Hepatocyte (in vitro differentiated cells): ENCODE measurements around the gene PSMB8. TPM values are rescaled to one million over a fixed set of nuclear protein-coding genes. Genes with fewer than 3 reads are reported as not detected.

Source experiments
- DNase-seq: peaks from one replicate; pipeline ENCODE4 v3.0.0-alpha.2; 2016; ENCODE audit warnings: low spot score
- H2AFZ ChIP-seq: fragments of 200-600 bp; sonication (generic); 2 replicates; pipeline ENCODE4 v1.6.0; 2016; ENCODE audit warnings: antibody characterized with exemption, mild to moderate bottlenecking
- H3K27ac ChIP-seq: fragments of 200-600 bp; sonication (generic); 2 replicates; pipeline ENCODE4 v1.5.1; 2016; ENCODE audit warnings: mild to moderate bottlenecking
- H3K27me3 ChIP-seq: fragments of 200-600 bp; sonication (generic); 2 replicates; pipeline ENCODE4 v1.6.1; 2016
- H3K36me3 ChIP-seq: fragments of 200-600 bp; sonication (generic); replicated peaks from 2 replicates; pipeline ENCODE4 v1.5.1; 2016; ENCODE audit warnings: low read depth; ENCODE audit not compliant: insufficient read depth
- H3K4me1 ChIP-seq: fragments of 200-600 bp; sonication (generic); 2 replicates; pipeline ENCODE4 v1.5.1; 2016; ENCODE audit warnings: mild to moderate bottlenecking, moderate library complexity; ENCODE audit not compliant: insufficient read depth
- H3K4me2 ChIP-seq: fragments of 200-600 bp; sonication (generic); 2 replicates; pipeline ENCODE4 v1.6.0; 2016
- H3K4me3 ChIP-seq: fragments of 200-600 bp; sonication (generic); 2 replicates; pipeline ENCODE4 v1.5.1; 2016; ENCODE audit warnings: mild to moderate bottlenecking
- H3K79me2 ChIP-seq: fragments of 200-600 bp; sonication (generic); 2 replicates; pipeline ENCODE4 v1.6.0; 2017; ENCODE audit warnings: mild to moderate bottlenecking
- H3K9me2 ChIP-seq: fragments of 200-600 bp; sonication (generic); replicated peaks from 2 replicates; pipeline ENCODE4 v1.6.0; 2017; ENCODE audit warnings: mild to moderate bottlenecking; ENCODE audit not compliant: insufficient read depth
- H3K9me3 ChIP-seq: fragments of 200-600 bp; sonication (generic); 2 replicates; pipeline ENCODE4 v1.5.1; 2016; ENCODE audit warnings: low read depth, mild to moderate bottlenecking
- H4K20me1 ChIP-seq: fragments of 200-600 bp; sonication (generic); 2 replicates; pipeline ENCODE4 v1.6.0; 2016; ENCODE audit warnings: mild to moderate bottlenecking; ENCODE audit not compliant: insufficient read depth, poor library complexity, severe bottlenecking
- EZH2 ChIP-seq: fragments of 200-600 bp; sonication (generic); IDR thresholded peaks from 2 replicates; pipeline ENCODE4 v1.6.1; 2016; ENCODE audit warnings: antibody characterized with exemption, mild to moderate bottlenecking, borderline replicate concordance
- EZH2phosphoT487 ChIP-seq: fragments of 200-600 bp; sonication (generic); IDR thresholded peaks from one replicate; pipeline ENCODE4 v1.6.1; 2018; ENCODE audit warnings: antibody characterized with exemption, mild to moderate bottlenecking, low read depth, moderate library complexity; ENCODE audit not compliant: unreplicated experiment, severe bottlenecking
- WGBS: methylation state at CpG from one replicate; pipeline ENCODE4 v1.1.6; 2016; ENCODE audit warnings: low lambda C conversion rate; ENCODE audit errors: missing lambda C conversion rate; 5-methylcytosine and 5-hydroxymethylcytosine counted together
- polyA plus RNA-seq: library from polyadenylated mRNA; unstranded; fragments of >200 nt; fragmentation: Nextera tagmentation; extraction: Ambion mirVana; gene quantifications from 2 replicates; pipeline ENCODE4 v1.2.1, GENCODE V29; 2016
- total RNA-seq: library from RNA; depleted of rRNA; stranded (reverse); fragments of >200 nt; gene quantifications from 2 replicates; pipeline ENCODE4 v1.2.3, GENCODE V29; 2014
- TF ChIP-seq, protein P1 (sequence below): fragments of 200-600 bp; sonication (generic); IDR thresholded peaks from 2 replicates; pipeline ENCODE4 v1.5.1; 2016; ENCODE audit warnings: antibody characterized with exemption, mild to moderate bottlenecking; ENCODE audit not compliant: poor library complexity

The PSMB8 gene
- total and polyA plus RNA-seq, 2 experiments from 2014 or later, result 18.6 to 19.1 TPM

DNA sequence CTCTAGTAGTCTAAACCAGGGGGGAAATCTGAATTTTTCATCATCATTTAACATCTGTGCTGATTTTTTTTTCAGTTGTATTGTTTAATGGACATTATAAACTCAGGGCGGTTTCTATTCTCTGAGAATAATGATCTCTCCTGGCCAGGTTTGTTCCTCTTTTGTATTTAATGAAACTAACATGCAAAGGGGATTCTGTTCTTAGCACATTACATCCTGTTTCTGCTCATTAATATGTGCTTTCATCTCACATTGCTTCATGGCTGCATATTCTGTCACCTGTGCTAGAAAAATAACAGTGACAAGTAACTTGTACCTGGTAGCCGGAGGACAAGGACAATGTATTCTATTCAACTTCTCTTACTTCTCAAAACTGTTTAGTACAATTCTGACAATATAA is 27.9 kb downstream of the PSMB8 start:
- H3K36me3 ChIP-seq, result no peaks in the 10 kb centered on the region
- WGBS, result 100% methylated on average over 2 of the region's 2 CpGs
- H4K20me1 ChIP-seq, result no peaks in the 10 kb centered on the region
- H3K27ac ChIP-seq, result peak overlapping the region; percentile 69
- no peaks in the 10 kb centered on the region for H3K9me2 ChIP-seq
- no peak overlapping the region for H3K4me2 ChIP-seq
- no peak overlapping the region for H3K4me3 ChIP-seq
- no peak for TF ChIP-seq EZH2phosphoT487
- no peaks in the 10 kb centered on the region for H3K27me3 ChIP-seq
- no peak overlapping the region for H2AFZ ChIP-seq
- H3K4me1 ChIP-seq, result no peaks in the 10 kb centered on the region
- no peaks in the 10 kb centered on the region for H3K9me3 ChIP-seq
- no peak for DNase-seq
- H3K79me2 ChIP-seq, result no peaks in the 10 kb centered on the region

DNA sequence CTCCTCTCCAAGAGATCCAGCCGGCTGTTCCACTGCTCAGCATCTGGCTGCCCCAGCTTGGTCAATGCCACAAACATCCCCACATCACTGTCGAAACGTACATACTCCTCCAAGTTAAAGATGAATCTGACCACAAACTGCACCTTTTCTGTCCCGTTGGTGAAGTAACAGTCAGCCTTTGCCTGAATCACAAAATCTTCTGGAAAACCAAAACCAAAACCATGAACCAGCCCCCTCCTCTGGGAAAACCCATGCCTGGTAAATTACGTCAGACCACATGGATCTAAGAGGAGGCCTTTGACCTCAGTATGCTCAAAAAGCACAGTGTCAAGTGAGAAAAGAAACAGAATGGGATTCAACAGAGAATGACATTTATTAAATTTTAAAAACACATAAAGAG is 28.7 kb downstream of the PSMB8 start:
- TF ChIP-seq EZH2phosphoT487, result no peak
- TF ChIP-seq, protein P1, sequence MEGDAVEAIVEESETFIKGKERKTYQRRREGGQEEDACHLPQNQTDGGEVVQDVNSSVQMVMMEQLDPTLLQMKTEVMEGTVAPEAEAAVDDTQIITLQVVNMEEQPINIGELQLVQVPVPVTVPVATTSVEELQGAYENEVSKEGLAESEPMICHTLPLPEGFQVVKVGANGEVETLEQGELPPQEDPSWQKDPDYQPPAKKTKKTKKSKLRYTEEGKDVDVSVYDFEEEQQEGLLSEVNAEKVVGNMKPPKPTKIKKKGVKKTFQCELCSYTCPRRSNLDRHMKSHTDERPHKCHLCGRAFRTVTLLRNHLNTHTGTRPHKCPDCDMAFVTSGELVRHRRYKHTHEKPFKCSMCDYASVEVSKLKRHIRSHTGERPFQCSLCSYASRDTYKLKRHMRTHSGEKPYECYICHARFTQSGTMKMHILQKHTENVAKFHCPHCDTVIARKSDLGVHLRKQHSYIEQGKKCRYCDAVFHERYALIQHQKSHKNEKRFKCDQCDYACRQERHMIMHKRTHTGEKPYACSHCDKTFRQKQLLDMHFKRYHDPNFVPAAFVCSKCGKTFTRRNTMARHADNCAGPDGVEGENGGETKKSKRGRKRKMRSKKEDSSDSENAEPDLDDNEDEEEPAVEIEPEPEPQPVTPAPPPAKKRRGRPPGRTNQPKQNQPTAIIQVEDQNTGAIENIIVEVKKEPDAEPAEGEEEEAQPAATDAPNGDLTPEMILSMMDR, result no peak
- TF ChIP-seq EZH2, result no peak
- no peak overlapping the region for H3K4me2 ChIP-seq
- no peak overlapping the region for H3K27ac ChIP-seq
- no peak for DNase-seq
- no peaks in the 10 kb centered on the region for H3K27me3 ChIP-seq
- no peaks in the 10 kb centered on the region for H3K36me3 ChIP-seq
- H3K9me2 ChIP-seq, result no peaks in the 10 kb centered on the region
- H2AFZ ChIP-seq, result no peak overlapping the region
- H4K20me1 ChIP-seq, result no peaks in the 10 kb centered on the region
- no peak overlapping the region for H3K4me3 ChIP-seq
- no peaks in the 10 kb centered on the region for H3K4me1 ChIP-seq
- H3K9me3 ChIP-seq, result no peaks in the 10 kb centered on the region
- H3K79me2 ChIP-seq, result no peaks in the 10 kb centered on the region
- WGBS, result 88% methylated on average over 5 of the region's 5 CpGs

DNA sequence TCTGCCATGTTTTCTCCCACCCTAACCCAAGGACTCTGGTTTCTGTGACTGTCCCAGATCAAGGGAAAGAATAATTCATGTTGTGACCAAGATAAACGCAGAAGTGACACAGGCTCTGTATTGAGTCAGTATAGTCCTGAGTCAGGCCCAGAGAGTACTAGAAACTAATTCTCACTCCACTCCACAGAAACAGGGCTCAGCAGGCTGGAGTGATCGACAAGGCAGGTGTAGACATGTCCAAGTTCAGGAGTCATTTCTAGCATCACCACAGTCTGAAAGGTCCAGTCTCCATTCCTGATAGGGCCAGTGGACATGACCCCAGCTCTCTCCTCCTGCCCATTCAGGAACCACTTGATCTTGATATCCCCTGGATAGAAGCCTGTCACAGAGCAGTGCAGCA is 29.7 kb downstream of the PSMB8 start:
- no peaks in the 10 kb centered on the region for H4K20me1 ChIP-seq
- no peaks in the 10 kb centered on the region for H3K79me2 ChIP-seq
- H3K27me3 ChIP-seq, result no peaks in the 10 kb centered on the region
- H2AFZ ChIP-seq, result no peak overlapping the region
- no peak overlapping the region for H3K4me2 ChIP-seq
- no peak for DNase-seq
- no peaks in the 10 kb centered on the region for H3K36me3 ChIP-seq
- H3K4me1 ChIP-seq, result no peaks in the 10 kb centered on the region
- TF ChIP-seq, protein P1, result no peak
- no peak for TF ChIP-seq EZH2phosphoT487
- TF ChIP-seq EZH2, result no peak
- H3K4me3 ChIP-seq, result no peak overlapping the region
- WGBS, result 68% methylated on average over 2 of the region's 2 CpGs
- no peaks in the 10 kb centered on the region for H3K9me3 ChIP-seq
- H3K9me2 ChIP-seq, result no peaks in the 10 kb centered on the region
- H3K27ac ChIP-seq, result no peak overlapping the region

DNA sequence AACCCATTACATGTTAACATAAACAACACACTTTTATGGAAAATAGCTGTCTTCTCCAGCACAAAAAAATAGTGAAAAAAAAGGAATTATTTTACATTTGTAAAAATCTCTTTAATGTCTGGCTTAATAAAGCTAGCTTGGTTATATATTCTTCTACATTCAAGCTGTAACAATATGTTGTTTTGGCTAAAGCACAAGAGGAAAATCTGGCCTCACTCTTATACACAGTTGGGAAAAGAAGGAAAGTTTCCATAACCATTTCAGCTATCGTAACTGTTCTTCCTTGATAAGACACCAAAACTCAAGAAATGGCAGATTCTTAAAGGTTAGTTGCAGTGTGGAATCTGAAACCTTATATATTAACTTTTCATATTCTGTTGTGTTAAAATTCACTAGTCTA is 34.7 kb downstream of the PSMB8 start:
- Histone ChIP-seq H3K9me2 (no peaks in the 10 kb centered on the region), H3K27me3 (peaks cover 6% of the 10 kb centered on the region), H4K20me1 (no peaks in the 10 kb centered on the region), H2AFZ (no peak overlapping the region), H3K36me3 (no peaks in the 10 kb centered on the region), H3K4me3 (no peak overlapping the region), H3K4me2 (no peak overlapping the region), H3K27ac (no peak overlapping the region), H3K79me2 (no peaks in the 10 kb centered on the region), H3K4me1 (no peaks in the 10 kb centered on the region), H3K9me3 (no peaks in the 10 kb centered on the region)
- TF ChIP-seq EZH2 (no peak), EZH2phosphoT487 (no peak)
- TF ChIP-seq, protein P1, result no peak
- no peak for DNase-seq
- WGBS, result 0% methylated on average over 1 of the region's 1 CpG
